ENCODE data around the gene CARD9.

Gene CARD9

GRCh38 chr9:136395020-136395340, 21.5 kb upstream of the CARD9 start:
- no peak overlapping the region for H3K4me3 ChIP-seq (ENCODE audit: low read depth, low read length)
- TF ChIP-seq, protein P1, sequence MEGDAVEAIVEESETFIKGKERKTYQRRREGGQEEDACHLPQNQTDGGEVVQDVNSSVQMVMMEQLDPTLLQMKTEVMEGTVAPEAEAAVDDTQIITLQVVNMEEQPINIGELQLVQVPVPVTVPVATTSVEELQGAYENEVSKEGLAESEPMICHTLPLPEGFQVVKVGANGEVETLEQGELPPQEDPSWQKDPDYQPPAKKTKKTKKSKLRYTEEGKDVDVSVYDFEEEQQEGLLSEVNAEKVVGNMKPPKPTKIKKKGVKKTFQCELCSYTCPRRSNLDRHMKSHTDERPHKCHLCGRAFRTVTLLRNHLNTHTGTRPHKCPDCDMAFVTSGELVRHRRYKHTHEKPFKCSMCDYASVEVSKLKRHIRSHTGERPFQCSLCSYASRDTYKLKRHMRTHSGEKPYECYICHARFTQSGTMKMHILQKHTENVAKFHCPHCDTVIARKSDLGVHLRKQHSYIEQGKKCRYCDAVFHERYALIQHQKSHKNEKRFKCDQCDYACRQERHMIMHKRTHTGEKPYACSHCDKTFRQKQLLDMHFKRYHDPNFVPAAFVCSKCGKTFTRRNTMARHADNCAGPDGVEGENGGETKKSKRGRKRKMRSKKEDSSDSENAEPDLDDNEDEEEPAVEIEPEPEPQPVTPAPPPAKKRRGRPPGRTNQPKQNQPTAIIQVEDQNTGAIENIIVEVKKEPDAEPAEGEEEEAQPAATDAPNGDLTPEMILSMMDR (IDR thresholded peaks at IDR 0.05; ENCODE audit: low read depth, low read length, missing control alignments): no peak
- in situ Hi-C loops (cut with HindIII; ENCODE audit: low sequenced_read_pairs): no loop called here
- no peak for DNase-seq (ENCODE audit: low read depth)

DNA sequence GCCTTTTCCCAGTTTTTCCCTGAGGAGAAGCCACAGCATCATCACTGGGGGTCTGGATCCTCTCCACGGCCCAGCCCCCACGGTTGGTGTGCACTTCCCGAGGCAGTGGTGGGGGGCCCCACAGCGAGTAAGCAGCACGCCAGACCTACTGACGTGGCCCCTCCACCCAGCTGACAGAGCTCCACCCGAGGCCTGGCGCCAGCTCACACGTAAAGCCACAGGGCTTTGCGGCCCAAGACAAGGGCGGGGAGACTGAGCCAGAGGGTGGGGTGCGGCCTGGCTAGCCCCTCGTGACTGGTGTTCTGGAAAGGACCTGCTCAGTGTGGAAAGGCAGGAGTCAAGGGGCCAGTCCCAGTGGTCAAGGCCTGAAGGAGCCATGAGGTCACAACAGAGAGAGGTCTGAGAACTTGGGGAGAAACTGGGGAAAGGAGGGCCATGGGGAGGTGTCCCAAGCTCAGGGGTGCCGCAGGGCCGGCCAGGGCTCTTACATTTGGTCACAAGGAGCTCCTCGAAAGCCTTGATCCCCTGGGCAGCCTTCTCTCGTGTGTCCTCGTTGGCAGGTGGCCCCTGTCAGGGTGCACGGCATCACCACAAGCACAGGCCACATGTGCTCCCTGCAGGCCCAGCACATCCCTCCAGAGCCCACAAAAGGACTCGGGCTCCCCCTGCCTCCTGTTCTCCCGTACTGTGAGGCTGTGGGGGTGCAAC, 21.0 kb upstream of the CARD9 start:
- DNase-seq (ENCODE audit: low read depth): no peak
- H3K4me3 ChIP-seq (ENCODE audit: low read depth, low read length): no peak overlapping the region
- TF ChIP-seq, protein P1 (IDR thresholded peaks at IDR 0.05; ENCODE audit: low read depth, low read length, missing control alignments): no peak
- in situ Hi-C loops (cut with HindIII; ENCODE audit: low sequenced_read_pairs): no loop called here

- in situ Hi-C loops (cut with HindIII; ENCODE audit: low sequenced_read_pairs): no loop called here
- H3K4me3 ChIP-seq (ENCODE audit: low read depth, low read length): no peak overlapping the region
- TF ChIP-seq, protein P1 (IDR thresholded peaks at IDR 0.05; ENCODE audit: low read depth, low read length, missing control alignments): no peak
- DNase-seq (ENCODE audit: low read depth): no peak
Measured at GRCh38 chr9:136393531-136393930, 20.1 kb upstream of the CARD9 start.

GRCh38 chr9:136392538-136393449, 19.3 kb upstream of the CARD9 start:
- in situ Hi-C loops (cut with HindIII; ENCODE audit: low sequenced_read_pairs): no loop called here
- TF ChIP-seq, protein P1 (IDR thresholded peaks at IDR 0.05; ENCODE audit: low read depth, low read length, missing control alignments): no peak
- no peak for DNase-seq (ENCODE audit: low read depth)
- no peak overlapping the region for H3K4me3 ChIP-seq (ENCODE audit: low read depth, low read length)

DNA sequence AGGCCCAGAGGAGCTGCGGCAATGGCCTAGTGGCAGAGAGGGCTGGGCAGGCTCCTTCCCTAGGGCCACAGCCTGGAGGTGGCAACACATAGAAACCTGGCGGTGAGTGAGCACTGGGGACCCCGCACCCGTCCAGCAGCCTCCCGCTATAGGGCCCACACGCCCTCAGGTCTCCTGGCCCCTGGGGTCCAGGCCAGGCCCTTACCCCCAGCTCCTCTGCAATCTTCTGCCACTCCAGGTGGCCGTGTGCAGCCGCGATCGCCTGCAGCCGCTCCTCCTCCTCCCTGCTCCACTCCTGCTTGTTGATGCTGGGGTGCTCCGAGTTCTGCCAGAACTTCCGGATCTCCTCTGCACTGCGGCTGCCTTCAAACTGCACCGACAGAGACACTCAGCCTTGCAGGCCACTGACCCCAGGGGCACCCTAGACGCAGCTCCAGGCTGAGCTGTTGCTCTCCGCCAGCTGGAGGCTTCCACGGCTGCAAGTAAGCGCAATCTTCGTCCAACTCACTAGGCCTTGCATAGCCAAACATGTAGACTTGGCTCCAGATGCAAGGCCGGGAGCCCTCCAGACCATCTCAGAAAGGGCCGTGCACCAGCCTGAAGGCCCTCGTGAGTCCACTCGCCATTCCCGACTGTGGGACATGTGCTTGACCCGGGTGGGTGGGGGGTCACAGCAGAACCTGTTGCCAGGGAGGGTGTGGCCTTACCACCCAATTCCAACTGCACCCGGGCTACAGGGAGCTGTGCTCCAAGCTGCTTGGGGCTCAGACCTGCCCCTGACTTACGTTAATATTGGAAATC, 18.5 kb upstream of the CARD9 start:
- in situ Hi-C loops (cut with HindIII; ENCODE audit: low sequenced_read_pairs): no loop called here
- TF ChIP-seq, protein P1 (IDR thresholded peaks at IDR 0.05; ENCODE audit: low read depth, low read length, missing control alignments): no peak
- no peak overlapping the region for H3K4me3 ChIP-seq (ENCODE audit: low read depth, low read length)
- DNase-seq (ENCODE audit: low read depth): no peak

GRCh38 chr9:136389396-136389795, 15.9 kb upstream of the CARD9 start:
- in situ Hi-C loops (cut with HindIII; ENCODE audit: low sequenced_read_pairs): no loop called here
- no peak for DNase-seq (ENCODE audit: low read depth)
- H3K4me3 ChIP-seq (ENCODE audit: low read depth, low read length): no peak overlapping the region
- TF ChIP-seq, protein P1 (IDR thresholded peaks at IDR 0.05; ENCODE audit: low read depth, low read length, missing control alignments): no peak
